HG03097 (cell line): Measurements from ENCODE around the gene NOTUM.

Experiments
- ATAC-seq: cut with Tn5 transposase; IDR thresholded peaks from one replicate; pipeline ENCODE4 v1.9.1; 2021; ENCODE audit not compliant: unreplicated experiment, low FRiP score

NOTUM gene

DNA sequence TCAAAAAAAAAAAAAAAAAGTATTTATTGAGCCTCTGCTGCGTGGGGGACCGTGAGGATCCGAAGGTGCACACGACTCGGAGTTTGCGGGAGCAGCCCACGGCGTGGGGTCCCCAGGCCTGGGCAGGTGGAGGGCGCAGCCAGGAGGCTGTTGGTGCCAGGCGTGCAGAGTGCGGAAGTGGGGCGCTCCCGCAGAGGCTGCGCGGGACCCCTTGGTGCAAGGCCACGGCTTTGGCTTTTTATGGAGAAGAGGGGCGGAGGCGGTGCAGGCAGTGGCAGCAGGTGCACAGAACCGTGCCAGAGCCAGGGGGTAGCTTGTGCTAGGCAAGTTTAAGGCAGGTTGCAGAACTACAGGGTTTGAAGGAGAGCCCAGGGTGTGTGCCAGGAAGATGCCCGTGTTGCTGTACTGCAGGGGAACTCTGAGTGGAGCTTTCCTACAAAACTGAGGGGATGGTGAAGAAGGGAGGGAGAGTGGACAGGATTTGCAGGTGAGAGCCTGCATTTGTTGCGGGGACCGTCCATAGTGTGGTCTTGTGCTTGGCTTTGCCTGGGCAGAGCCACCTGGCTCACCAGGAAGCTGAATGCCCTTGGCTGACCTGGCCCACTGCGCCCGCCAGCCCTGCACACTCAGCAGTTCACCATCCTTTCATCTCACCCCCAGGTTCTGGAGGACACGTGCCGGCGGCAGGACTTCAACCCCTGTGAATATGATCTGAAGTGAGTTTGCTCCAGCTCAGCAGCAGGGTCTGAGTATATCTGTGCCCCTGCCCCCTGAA lies 17.7 kb upstream of the NOTUM start:
- ATAC-seq, result no peak

DNA sequence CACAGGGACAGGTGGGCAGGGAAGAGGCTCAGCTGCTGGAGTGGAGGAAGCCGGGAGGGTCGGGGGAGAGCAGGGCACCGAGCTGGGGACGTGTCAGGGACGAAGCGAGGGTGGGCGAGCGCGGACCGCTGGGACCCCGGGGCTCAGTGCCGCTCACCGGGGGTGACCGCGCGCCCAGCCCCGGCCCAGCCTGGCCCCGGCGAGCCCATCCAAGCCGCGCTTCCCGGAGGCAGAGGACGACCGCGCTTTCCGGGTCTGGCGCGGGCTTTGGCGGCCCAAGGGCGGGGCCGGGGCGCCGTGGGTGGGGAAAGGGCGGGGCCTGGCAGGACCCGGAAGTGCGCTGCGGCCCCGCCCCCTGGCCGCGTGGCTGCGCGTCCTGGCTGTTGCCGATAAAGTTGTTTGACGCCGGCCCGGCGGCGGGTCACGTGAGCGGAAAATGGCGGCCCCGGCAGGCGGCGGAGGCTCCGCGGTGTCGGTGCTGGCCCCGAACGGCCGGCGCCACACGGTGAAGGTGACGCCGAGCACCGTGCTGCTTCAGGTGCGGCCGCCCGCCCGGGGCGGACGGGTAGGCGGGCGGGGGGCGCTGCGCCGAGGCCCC lies 16.3 kb upstream of the NOTUM start, which contains the start of gene ASPSCR1:
ASPSCR1 (plus strand) TSS at position 419 of the 598 bp plus-strand sequence; CDS start at position 437, 18 bp downstream.
- peak; percentile 79 for ATAC-seq

DNA sequence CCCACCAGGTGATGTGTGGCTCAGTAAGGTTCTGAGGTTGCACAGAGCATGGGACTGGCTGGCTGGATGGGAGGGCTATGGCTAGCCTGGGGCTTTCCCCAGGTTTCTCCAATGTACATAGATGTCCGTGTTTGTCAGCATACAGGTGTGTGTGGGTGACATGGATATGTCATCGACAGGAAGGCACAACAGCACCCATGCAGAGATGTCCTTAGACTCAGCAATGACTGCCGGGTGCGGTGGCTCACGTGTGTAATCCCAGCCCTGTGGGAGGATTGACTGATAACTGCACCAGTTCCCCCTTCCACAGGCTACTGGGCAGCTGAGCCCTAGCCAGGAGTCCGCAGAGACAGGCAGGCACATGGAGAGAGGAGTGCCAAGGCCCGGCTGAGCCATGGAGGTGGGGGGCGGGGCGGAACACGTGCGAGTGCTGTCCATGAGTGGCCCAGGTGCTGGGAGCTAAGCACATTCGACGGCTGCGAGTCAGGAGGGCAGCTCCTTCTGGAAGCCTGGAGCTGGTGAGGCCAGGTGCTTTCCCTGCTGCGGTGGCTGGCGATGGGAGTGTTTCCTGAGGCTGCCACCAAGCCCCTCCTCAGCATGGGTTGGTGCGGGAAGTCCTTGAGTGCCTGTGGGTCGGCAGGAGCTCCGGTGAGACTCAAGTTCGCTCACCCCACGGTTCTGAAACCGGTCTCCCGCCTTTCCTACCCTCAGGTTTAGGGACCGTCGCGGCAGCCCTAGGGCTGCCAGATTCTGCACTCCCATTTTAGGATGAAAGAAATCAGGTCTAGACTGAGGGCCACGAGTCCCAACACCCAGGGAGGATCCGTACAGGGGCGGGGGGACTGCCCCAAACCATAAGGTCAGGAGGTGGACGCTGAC lies 15.6 kb upstream of the NOTUM start:
- ATAC-seq, result peak; percentile 4

DNA sequence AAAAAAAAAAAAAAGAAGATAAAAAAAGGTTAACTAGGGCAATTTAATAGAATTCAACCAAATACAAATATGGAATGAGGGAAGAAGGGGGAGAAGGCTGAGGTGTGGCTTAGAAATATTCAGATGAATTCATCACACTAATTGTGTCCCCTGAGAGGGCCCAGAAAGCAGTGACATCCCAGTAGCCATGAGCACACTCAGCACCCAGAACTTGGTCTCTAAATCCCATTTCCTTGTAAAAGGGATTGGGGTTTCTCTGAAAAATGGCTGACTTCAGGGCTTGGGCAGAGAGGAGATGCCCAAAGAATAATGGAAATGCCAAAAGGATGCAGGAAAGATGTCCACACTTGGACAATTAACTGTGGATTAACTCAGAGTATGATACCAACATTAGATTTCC lies 12.4 kb upstream of the NOTUM start:
- no peak for ATAC-seq

DNA sequence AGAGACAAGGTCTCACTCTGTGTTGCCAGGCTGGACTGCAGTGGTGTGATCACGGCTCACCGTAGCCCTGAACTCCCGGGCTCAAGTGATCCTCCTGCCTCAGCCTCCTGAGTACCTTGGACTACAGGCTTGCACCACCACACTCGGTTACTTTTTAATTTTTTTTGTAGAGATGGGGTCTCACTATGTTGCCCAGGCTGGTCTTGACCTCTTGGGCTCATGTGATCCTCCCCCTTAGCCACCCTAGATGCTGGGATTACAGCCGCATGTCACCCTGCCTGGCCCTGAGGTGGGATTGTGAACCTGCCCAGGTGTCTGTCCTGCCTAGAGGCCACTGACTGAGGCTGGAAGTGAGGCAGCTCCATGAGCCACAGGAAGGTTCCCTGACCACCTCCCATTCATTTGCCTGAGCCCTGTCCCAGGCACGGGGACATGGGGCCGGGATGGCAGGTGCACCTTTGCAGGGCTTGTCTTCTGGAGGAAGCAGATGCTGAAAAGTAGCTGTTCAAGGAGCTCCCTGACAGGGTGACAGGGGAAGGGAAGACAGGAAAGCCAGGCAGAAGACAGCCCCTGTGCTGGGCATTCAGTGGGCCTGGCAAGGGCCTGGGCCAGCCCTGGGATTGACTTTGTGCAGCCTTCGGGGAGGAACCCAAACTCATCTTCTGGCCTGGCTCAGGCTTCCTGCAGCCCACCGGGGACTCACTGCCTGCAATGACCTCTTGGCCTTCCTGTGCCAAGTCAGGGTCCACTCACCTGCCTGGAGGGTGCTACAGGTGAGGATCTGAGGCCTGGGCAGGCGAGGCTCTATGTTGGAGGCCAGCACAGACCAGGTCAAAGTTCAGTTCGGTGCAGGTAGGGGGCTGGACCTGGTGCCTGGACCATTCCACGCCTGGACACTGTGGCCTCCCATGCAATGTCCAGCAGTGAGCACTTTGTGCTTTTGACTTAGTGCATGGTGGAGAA lies 8.1 kb upstream of the NOTUM start:
- no peak for ATAC-seq

DNA sequence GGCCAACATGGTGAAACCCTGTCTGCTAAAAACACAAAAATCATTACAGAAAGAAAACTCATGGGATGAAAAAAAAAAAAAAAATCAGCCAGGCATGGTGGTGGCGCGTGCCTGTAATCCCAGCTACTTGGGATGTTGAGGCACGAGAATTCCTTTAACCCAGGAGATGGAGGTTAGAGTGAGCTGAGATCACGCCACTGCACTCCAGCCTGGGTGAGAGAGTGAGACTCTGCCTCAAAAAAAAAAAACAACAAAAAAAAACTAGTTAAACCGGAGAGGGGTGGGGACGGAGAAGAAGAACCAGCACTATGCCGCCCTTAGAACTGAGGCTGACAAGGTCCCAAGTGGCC lies 7.4 kb upstream of the NOTUM start:
- ATAC-seq, result no peak

DNA sequence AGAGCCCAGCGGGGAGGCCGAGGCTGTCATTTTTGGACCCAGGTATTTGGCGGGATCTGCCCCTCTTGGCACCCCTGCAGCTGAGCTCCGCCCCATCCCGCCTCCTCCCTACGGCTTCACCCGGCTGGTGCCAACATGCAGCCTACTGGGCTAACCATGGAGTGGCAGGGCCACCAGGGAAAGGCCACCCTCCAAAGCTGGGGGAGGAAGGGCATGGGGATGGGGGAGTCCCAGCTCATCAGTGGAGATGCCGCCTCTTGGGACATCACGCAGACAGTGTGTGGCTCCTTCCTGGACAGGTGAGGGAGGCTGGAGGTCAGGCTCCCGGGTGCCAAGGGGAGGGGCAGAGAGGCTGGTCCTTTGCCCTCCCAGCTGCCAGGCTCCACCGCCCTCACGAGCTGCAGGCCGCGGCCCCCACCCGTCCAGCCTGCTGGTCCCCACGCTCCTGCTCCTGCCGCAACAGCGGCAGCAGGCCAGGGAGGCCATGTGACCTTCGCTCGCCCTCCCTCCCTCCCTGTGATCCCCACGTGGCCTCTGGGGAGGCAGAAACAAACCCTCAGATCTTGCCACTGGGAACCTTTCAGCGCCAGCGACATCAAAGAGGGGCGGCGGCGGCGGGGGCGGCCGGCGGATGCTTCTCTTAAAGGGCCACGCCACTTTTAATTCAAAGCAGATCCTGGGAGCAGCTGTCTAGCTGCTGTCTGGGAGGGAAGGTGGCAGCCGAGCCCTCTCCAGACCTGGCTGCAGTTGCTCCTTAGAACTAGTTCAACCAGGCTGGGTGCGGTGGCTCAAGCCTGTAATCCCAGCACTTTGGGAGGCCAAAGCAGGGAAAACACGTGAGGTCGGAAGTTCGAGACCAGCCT lies 6.8 kb upstream of the NOTUM start:
- no peak for ATAC-seq

DNA sequence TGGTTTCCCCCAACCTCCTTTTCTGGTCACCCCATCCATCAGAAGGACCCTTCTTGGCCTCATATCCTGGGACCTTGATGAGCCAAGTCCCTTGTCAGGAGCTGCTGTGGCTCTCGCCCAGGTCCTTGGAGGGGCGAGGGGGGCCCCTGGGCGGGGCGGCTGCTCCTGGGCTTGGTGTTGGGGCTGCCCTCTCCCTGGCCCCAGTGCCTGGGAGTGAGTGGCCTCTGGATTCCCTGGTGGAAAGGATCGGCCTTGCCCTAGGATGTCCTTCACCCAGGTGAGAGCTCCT lies 6.2 kb upstream of the NOTUM start:
- ATAC-seq, result no peak

DNA sequence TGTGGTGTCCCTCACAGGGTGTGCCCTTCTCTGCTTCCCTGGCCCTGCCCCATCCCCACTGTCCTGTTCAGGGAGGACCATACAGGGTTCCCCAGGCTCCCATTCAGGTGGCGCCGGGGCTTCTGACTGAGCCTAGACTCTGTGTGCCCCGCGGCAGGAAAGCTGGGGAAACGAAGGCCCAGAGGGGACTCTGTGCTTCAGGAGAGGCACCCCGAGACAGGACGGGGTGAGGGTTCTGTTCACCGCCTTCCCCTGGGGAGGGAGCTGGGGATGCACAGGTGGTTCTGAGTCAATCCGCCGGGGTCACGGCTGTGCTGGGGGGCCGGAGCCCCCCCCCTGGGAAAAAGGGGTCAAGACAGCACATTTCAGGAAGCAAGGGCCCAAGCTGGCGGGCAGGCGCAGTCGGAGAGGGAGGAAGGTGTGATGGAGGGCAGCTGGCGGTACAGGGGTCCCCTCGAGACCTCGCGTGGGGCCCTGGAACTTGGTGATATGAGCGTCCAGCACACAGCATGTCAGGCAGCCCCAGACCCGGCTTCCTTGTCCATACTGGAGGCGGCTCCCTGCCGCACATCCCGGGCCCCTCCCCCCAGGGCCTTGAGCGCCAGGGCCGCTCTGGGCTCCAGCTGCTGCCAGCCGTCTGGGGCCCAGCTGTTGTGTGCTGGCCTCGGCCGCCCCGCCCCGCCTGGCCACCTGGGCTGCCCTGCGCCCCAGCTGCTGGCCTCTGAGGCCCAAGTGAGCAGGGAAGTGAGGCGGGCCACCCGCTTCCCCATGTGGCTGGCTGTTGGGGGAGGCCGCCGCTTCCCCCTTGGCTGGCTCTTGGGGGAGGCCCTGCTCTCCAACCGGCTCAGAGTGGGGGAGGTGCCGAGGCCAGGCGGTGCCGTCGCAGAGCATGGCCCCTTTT lies 5.6 kb upstream of the NOTUM start:
- ATAC-seq, result no peak

DNA sequence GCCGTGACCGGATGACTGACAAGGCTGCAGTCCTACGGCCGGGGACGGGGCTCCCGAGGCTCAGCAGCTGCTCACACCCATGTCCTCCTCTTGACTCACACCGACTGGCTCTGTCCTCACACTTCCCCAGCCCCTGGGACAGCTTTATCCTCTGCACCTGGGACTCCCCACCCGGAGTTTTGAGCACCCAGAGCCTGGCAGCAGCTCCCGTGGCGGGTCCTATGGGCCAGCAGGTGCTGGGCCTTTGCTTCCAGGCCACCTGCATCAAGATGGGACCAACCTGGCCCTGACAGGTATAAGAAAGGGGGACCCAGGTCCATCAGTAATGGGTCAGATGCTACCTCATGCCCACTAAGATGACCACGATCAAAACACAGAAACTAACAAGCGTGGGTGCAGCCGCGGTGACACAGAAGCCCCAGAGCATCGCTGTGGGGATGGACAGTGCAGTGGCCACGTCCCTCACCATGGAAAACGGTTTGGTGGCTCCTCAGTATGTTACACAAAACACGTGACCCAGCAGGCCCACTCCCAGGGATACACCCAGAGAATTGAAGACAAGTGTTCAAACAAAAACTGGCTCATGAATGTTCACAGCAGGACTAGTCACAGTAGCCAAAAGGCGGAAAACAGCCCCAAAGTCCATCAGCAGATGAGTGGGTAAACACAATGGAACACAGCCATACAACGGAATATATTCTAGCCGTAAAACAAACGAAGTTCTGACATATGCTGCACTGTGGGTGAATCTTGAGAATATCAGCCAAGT lies 3.3 kb upstream of the NOTUM start:
- ATAC-seq, result no peak

DNA sequence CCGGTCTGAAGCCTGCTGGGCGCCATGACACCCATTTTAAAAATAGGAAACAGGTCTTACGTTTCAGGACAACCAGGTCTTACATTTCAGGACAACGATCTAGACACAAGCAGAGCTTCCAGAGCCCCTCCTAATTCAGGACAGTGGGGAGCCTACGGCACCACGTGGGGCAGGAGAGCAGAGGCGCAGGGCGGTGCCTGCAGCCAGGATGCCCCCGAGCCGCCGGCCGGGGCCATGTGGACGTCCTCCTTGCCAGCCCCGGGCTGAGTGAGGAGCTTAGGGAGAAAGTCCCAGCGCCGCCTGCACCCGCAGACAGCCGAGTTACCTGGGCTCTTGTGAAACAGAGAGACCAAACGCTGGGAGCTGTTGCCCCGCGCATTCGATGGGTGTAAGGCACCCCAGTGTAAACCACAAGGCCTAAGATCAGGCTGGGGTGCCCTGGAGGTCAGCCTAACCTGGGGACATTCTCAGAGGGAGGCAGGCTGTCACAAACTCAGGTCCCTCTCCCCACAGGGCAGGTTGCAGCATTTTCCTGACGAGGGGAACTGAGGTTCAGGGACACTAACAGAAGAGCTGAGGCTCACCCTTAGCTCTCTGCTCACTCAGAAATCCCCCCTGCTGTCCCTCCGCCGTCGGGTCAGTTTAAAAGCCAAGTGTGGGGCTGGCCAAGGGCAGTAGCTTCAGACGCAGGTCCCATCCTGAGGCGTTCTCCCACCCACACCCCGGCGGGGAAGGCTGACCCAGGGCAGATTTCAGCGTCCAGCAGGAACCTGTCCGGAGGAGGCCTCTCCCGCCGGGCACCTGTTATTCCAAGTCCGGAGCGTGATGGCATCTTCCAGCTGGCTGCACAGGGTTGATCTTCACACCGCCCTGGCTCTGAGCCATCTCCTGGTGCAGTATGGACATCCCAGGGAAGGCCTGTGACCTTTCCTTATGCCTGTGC lies 1.8 kb upstream of the NOTUM start:
- no peak for ATAC-seq

DNA sequence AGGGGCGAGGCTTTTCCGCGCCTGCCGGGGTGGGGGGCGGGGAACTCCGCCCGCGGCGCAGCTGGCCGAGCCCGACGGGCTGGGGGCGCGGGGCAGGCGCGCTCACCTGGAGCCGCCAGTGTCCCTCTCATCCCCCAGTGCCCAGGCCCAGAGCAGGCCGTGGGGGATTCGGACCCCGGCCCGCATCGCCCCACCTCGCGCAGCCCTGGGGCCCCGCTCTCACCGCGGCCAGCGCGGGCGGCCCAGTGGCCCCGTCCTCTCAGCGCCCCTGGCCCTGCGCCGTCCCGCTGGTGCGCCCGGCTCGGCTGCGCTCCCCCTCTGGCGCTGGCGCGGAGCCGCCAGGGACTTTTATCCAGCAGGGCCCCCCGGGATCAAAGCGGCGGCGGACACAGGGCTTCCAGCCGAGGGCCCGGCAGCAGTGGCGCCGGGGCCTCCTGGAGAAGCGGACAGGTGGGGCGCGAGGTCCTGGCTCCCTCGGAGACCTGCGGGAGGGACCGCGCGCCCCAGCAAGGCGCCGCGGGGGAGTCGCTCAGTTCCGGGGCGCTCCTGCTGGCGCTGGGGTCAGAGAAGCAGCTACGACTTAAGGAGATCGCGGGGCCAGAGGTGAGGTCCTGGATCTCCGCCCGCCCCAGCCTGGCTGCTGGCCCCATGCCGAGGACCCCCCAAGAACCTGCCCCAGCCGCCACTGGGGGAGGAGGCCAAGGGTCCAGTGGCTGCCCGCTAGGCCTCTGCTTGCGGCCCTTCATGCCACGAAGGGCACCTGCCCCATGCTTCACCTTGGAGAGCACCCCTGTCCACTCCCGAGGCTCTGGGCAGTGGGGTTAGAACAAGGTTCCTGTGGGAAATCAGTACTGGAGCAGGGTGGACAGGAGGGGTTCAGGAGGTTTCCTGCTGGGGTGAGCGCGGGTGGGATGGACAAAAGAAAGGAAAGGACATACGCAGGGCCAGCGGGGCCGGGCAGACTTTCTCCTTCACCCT lies 823 bp upstream of the NOTUM start:
- no peak for ATAC-seq

DNA sequence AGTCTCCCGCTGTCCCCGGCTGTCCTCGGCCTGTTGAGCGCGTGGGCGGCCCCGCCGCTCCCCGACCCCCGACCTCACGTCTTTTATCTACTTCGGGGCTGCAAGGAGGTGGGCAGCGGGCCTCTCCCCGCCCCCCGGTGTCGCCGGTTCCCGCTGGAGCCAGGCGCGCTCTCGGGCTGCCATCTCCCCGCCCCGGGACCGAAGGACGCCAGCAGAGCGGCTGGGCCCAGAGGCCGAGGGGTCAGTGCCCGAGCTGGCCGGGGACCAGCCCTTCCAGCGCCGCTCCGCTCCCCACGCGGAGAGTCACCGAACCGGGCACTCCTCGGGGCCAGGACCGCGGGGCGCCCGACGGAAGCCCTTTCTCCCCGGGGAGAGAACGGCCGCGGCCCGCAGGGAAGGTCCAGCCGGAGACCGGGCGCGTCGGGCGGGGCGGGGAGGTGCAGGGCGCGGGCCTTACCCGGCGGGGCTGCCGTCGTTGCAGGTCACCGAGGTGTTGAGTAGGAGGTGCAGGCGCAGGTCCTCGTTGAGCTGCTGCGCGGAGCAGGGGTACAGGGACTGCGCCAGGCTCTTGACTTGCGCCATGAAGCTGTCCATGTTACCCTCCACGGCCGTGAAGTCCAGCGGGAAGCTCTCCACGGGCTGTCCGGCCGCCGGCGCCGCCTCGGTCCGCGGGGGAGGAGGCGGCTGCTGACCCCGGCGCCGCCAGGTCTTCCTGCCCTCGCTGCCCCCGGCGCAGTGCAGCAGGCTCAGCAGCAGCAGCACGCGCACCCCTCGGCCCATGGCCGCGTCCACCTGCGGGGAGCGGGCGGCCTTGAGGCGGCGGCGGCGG lies 643 bp downstream of the NOTUM start:
- no peak for ATAC-seq

DNA sequence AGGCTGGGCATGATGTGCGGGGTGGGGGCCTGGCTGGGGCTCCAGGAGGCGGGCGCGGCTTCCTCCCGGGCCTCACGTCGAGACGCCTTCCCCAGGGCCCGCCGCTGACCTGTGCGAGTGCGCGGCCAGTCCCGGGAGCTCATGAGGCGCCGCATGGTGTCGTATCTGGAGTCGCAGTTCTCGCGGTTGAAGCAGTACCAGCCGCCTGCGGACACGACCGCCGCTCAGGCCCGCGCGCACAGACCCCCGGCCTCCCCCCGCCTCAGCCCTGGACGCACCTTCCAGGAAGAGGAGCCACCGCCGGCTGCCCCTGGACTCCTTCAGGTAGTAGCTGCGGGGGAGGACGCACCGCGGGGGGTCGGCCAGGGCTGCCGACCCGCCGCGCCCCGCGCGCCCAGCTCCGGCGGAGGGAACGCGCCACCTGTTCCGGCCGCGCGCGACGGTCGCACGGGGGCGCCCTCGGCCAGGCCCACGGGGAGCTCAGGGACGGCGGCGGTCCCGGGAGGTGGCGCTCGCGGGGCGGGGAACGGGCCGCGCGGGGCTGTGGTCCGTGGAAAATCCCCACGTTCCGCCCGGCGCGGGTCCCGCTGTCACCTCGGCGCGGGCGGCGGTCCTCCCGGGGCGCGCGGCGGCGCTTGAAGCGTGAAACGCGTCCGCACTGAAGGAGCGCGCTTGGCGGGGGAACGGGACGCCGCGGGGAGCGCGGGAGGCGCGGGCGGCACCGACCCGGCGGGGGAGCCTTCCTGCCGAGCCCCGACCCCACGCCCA lies 1.4 kb downstream of the NOTUM start:
- no peak for ATAC-seq
